Epithelial cell of umbilical artery (primary cell): ENCODE measurements around the gene LAMTOR4. TPM values are rescaled to one million over a fixed set of nuclear protein-coding genes. Genes with fewer than 3 reads are reported as not detected.

Experiments
- total RNA-seq: library from RNA; depleted of rRNA; stranded (reverse); fragments of >200 nt; gene quantifications from 2 replicates; pipeline ENCODE4 v1.2.3, GENCODE V29; 2014

The LAMTOR4 gene
- total RNA-seq = 134 and 148 TPM in 2 replicates

GRCh38 chr7:100148559-100149328 lies at the start of gene LAMTOR4:
TSS of gene LAMTOR4 (plus strand) at chr7:100148918. CDS start at chr7:100148973, 55 bp downstream.

DNA sequence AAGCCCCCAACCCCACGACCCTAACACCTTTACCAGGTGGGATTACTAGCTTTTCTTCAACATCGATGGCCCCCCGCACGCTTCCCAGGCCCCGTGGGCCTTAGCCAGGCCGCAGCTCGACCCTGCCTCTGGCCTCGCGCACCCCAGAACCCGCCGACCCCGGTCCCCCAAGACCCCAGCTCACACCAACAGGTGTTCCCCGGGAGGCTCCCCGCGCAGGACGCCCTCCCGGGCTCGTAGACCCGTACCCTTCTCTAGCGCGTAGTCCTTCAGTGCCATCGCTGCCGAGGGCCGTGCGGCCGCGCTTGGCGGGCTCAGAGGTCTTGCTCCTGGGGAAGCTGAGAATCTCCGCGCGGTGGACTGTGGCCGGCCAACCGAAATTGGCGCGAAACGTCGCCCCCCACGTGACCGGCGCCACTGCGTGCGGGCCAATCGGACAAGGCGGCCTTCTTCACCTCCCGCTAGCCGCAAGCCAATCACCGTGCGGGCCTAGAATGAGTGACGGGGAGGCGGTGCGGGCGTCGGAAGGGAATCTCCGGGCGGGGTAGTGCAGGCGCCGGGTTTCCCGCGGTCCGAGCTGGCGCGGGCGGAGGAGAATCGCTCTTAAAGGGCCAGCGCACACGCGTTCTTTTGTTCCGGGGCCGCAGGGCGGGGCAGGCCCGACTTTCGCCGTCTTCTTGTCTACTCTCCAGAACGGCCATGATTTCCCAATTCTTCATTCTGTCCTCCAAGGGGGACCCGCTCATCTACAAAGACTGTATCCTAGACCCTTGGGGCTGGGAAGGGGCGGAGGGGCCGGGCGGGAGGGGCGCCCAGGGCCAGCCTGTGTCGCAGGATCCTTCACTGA lies 47.5 kb upstream of the LAMTOR4 start, which contains the start of the genes AP4M1 and MCM7:
Gene AP4M1 (plus strand): TSS at position 628 of the 847 bp plus-strand sequence. CDS start 72 bp downstream, at position 700.
Gene MCM7 (minus strand): TSS at position 382 of the 847 bp plus-strand sequence. CDS start 103 bp downstream, at position 279.

GRCh38 chr7:100119072-100119969 lies 29.4 kb upstream of the LAMTOR4 start, which contains the start of the genes CNPY4 and TAF6:
TSS of gene CNPY4 (plus strand) at chr7:100119634. CDS start at chr7:100119745, 111 bp downstream.
TSS of gene TAF6 (minus strand) at chr7:100119358. CDS start at chr7:100114209, 5,149 bp downstream.

GRCh38 chr7:100126931-100127865 lies 21.5 kb upstream of the LAMTOR4 start, which contains the start of gene MBLAC1:
TSS of gene MBLAC1 (plus strand) at chr7:100126967. CDS start at chr7:100127396, 429 bp downstream.

DNA sequence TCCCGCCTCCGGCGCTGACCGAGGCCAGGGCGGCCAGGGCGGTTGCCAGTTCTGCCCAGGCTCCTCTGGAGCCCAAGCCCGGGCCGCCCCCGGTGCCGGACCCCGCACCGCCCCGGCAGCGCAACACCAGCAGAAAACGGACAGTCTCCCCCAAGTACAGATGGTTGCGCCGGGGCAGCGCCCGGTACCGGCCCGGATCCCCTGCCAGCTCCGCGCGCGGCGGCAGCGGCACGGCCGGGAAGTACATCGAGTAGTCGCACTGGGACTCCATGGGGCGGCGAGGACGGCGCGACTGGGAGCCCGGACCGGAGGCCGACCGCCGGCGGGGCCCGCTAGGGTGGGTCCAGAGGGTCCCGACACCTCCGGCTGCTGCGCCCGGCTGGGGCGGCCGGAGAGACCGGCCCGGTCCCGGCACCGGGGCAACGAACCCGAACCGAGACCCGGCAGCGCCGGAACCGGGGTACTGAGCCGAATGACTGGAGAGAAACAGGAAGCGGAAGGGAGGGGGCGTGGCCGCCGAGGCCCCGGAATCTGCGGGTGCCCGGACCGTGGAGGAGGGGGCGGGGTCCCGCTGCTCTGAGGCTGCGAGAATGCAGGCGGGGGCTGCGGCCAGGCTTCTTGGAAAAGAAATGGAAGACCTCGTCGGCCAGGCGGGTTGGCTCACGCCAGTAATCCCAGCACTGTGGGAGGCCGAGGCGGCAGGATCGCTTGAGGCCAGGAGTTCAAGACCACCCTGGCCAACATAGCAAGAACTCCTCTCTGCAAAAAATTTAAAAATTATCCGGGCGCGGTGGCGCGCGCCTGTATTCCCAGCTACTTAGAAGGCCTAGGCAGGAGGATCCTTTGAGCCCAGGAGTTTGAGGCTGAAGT lies 9.7 kb downstream of the LAMTOR4 start, which contains the start of gene TRAPPC14:
Gene TRAPPC14 (minus strand): TSS at position 495 of the 870 bp plus-strand sequence. CDS start 224 bp downstream, at position 271.

GRCh38 chr7:100177045-100178001 lies 28.6 kb downstream of the LAMTOR4 start, which contains the start of the genes GPC2 and STAG3:
TSS of gene GPC2 (minus strand) at chr7:100177381. CDS start at chr7:100177199, 182 bp downstream.
TSS of gene STAG3 (plus strand) at chr7:100177918. CDS start at chr7:100180557, 2,639 bp downstream.

Other genes starting within 250 kb of the LAMTOR4 start
- gene TRIM4, start 229.4 kb upstream of the LAMTOR4 start, total RNA-seq = 15.6 and 16.3 TPM in 2 replicates
- gene GJC3, start 219.3 kb upstream of the LAMTOR4 start, total RNA-seq = 0.30 TPM in 1 of 2 replicates, not detected in the other
- not detected in 2 replicates for gene AZGP1, start 172.9 kb upstream of the LAMTOR4 start, total RNA-seq
- 27.5 and 32.8 TPM in 2 replicates for gene ZKSCAN1, start 133.3 kb upstream of the LAMTOR4 start, total RNA-seq
- 7.1 and 8.4 TPM in 2 replicates for gene ZSCAN21, start 99.1 kb upstream of the LAMTOR4 start, total RNA-seq
- gene ZNF3, start 67.2 kb upstream of the LAMTOR4 start, total RNA-seq = 26.3 and 26.6 TPM in 2 replicates
- gene COPS6, start 59.9 kb upstream of the LAMTOR4 start, total RNA-seq = 109 and 112 TPM in 2 replicates
- 104 and 124 TPM in 2 replicates for gene MCM7, start 47.5 kb upstream of the LAMTOR4 start, total RNA-seq
- gene AP4M1, start 47.3 kb upstream of the LAMTOR4 start, total RNA-seq = 25.3 and 38.8 TPM in 2 replicates
- 31.2 and 32.5 TPM in 2 replicates for gene TAF6, start 29.6 kb upstream of the LAMTOR4 start, total RNA-seq
- gene CNPY4, start 29.3 kb upstream of the LAMTOR4 start, total RNA-seq = 30.5 and 50.3 TPM in 2 replicates
- 2.7 and 2.9 TPM in 2 replicates for gene MBLAC1, start 22.0 kb upstream of the LAMTOR4 start, total RNA-seq
- gene TRAPPC14, start 9.8 kb downstream of the LAMTOR4 start, total RNA-seq = 5.5 and 6.2 TPM in 2 replicates
- gene GAL3ST4, start 19.7 kb downstream of the LAMTOR4 start, total RNA-seq = 0.61 and 0.65 TPM in 2 replicates
- gene GPC2, start 28.5 kb downstream of the LAMTOR4 start, total RNA-seq = 6.8 and 7.0 TPM in 2 replicates
- 0.65 and 1.1 TPM in 2 replicates for gene STAG3, start 29.0 kb downstream of the LAMTOR4 start, total RNA-seq
- gene PVRIG, start 71.0 kb downstream of the LAMTOR4 start, total RNA-seq = not detected in 2 replicates
- gene SPDYE3, start 158.8 kb downstream of the LAMTOR4 start, total RNA-seq = not detected in 2 replicates
- 3.9 and 6.4 TPM in 2 replicates for gene PILRB, start 209.2 kb downstream of the LAMTOR4 start, total RNA-seq
- gene PILRA, start 224.6 kb downstream of the LAMTOR4 start, total RNA-seq = not detected in 2 replicates